HG03575 (cell line): ENCODE measurements around the gene STK17B.
"Not testable (repeated sequence)": the region's sequence is repeated elsewhere in the genome, so short reads cannot be mapped to it uniquely, and the experiment has no call there.

ENCODE experiments used
- ATAC-seq: cut with Tn5 transposase; IDR thresholded peaks from one replicate; pipeline ENCODE4 v1.9.1; 2021; ENCODE audit not compliant: unreplicated experiment, insufficient number of reproducible peaks, low FRiP score; ENCODE audit errors: extremely low read depth

The STK17B gene

DNA sequence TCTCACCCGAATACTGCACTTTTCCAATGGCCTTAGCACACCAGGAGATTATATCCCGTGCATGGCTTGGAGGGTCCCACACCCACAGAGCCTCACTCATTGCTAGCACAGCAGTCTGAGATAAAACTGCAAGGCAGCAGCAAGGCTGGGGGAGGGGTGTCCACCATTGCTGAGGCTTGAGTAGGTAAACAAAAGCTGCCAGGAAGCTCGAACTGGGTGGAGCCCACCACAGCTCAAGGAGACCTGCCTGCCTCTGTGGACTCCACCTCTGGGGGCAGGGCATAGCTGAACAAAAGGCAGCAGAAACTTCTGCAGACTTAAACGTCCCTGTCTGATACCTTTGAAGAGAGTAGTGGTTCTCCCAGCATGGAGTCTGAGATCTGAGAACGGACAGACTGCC lies 81.9 kb downstream of the STK17B start:
- not testable (repeated sequence) for ATAC-seq

DNA sequence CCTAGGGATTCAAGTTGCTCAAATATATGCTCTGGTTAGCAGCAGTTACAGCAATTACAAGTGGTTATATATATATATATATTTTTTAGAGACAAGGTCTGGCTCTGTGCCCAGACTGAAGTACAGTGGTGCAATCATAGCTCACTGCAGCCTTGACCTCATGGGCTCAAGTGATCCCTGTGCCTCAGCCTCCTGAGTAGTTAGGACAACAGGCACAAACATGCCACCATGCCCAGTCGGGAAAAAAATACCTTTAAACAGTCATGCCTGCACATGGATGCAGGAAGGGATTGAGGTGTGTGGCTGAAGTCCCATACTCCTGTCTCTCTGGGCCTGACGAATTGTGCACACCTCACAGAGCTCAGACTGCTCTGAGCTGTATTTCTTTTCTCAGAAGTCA lies 83.2 kb downstream of the STK17B start:
- no peak for ATAC-seq

DNA sequence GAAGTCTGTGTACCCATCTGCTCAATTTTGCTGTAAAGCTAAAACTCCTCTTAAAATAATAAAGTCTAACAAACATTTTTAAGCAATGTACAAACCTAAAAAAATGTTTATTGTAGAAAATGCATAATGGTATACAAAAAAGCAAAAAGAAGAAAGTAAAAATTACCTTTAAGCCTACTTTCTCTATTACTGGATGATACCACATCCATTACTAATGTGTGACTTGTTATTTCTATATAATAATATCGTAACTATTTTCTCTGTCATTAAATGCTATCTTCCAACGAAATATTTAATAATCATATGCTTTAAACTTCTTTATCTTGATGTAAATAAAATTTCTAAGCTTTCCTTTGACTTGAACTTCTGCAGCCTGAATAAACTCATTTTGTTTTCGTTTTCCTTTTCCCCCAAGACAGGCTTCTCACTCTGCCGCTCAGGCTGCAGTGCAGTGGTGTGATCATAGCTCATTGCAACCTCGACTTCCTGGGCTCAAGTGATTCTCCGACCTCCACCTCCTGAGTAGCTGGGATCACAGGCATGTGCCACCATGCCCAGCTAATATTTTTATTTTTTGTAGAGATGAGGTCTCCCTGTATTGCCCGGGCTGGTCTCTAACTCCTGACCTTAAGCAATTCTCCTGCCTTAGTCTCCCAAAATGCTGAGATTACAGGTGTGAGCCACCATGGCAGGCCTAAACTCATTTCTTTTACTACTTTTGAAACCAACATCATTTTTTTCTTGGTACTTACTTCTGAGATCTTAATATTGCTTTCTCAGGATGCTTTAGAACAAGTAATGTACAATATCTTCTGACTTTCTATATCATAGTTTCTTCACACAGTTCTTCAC lies 84.6 kb downstream of the STK17B start:
- ATAC-seq = no peak

- no peak for ATAC-seq
Measured at GRCh38 chr2:196083601-196084000, 87.8 kb downstream of the STK17B start.
